ES-I3 (cell line): ENCODE measurements around the gene EML6.

Experiments used
- H3K36me3 ChIP-seq: 2 replicates; pipeline ENCODE4 v1.6.1; 2013; ENCODE audit warnings: mild to moderate bottlenecking, low read length, control low read depth, moderate library complexity; ENCODE audit not compliant: insufficient read depth
- H3K4me1 ChIP-seq: 2 replicates; pipeline ENCODE4 v1.6.1; 2013; ENCODE audit warnings: mild to moderate bottlenecking, control low read depth, low read length; ENCODE audit not compliant: insufficient read depth
- H3K9ac ChIP-seq: 2 replicates; pipeline ENCODE4 v1.6.1; 2013; ENCODE audit warnings: low read depth, mild to moderate bottlenecking, low read length, moderate library complexity
- H3K9me3 ChIP-seq: 2 replicates; pipeline ENCODE4 v1.6.1; 2013; ENCODE audit warnings: mild to moderate bottlenecking, low read length, moderate library complexity; ENCODE audit not compliant: control insufficient read depth, insufficient read depth

The EML6 gene

GRCh38 chr2:54845094-54845493, 121.6 kb downstream of the EML6 start:
- no peaks in the 10 kb centered on the region for H3K36me3 ChIP-seq
- H3K4me1 ChIP-seq: no peaks in the 10 kb centered on the region
- H3K9me3 ChIP-seq: no peaks in the 10 kb centered on the region
- H3K9ac ChIP-seq: no peak overlapping the region

- H3K9ac ChIP-seq: no peak overlapping the region
- H3K4me1 ChIP-seq: no peaks in the 10 kb centered on the region
- H3K36me3 ChIP-seq: no peaks in the 10 kb centered on the region
- no peaks in the 10 kb centered on the region for H3K9me3 ChIP-seq
Observed at GRCh38 chr2:54845514-54845913, 122.1 kb downstream of the EML6 start.

GRCh38 chr2:54850171-54851122, 127.0 kb downstream of the EML6 start:
- no peaks in the 10 kb centered on the region for H3K9me3 ChIP-seq
- no peak overlapping the region for H3K9ac ChIP-seq
- no peaks in the 10 kb centered on the region for H3K36me3 ChIP-seq
- no peaks in the 10 kb centered on the region for H3K4me1 ChIP-seq

GRCh38 chr2:54853616-54854310, 130.3 kb downstream of the EML6 start:
- H3K9me3 ChIP-seq: no peaks in the 10 kb centered on the region
- H3K4me1 ChIP-seq: no peaks in the 10 kb centered on the region
- no peaks in the 10 kb centered on the region for H3K36me3 ChIP-seq
- no peak overlapping the region for H3K9ac ChIP-seq

- Histone ChIP-seq H3K4me1 (no peaks in the 10 kb centered on the region), H3K9me3 (no peaks in the 10 kb centered on the region), H3K9ac (no peak overlapping the region), H3K36me3 (no peaks in the 10 kb centered on the region)
Observed at GRCh38 chr2:54855434-54855833, 132.0 kb downstream of the EML6 start.

- H3K9me3 ChIP-seq: no peaks in the 10 kb centered on the region
- no peak overlapping the region for H3K9ac ChIP-seq
- H3K36me3 ChIP-seq: no peaks in the 10 kb centered on the region
- H3K4me1 ChIP-seq: no peaks in the 10 kb centered on the region
Observed at GRCh38 chr2:54858021-54858681, 134.7 kb downstream of the EML6 start.

- Histone ChIP-seq H3K4me1 (no peaks in the 10 kb centered on the region), H3K36me3 (no peaks in the 10 kb centered on the region), H3K9ac (no peak overlapping the region), H3K9me3 (no peaks in the 10 kb centered on the region)
Observed at GRCh38 chr2:54859416-54859815, 136.0 kb downstream of the EML6 start.

- Histone ChIP-seq H3K4me1 (no peaks in the 10 kb centered on the region), H3K9ac (no peak overlapping the region), H3K36me3 (no peaks in the 10 kb centered on the region), H3K9me3 (no peaks in the 10 kb centered on the region)
Observed at GRCh38 chr2:54859997-54860701, 136.7 kb downstream of the EML6 start.

- no peak overlapping the region for H3K9ac ChIP-seq
- H3K4me1 ChIP-seq: no peaks in the 10 kb centered on the region
- H3K36me3 ChIP-seq: no peaks in the 10 kb centered on the region
- no peaks in the 10 kb centered on the region for H3K9me3 ChIP-seq
Observed at GRCh38 chr2:54862229-54862628, 138.8 kb downstream of the EML6 start.

- Histone ChIP-seq H3K36me3 (no peaks in the 10 kb centered on the region), H3K9ac (no peak overlapping the region), H3K4me1 (no peaks in the 10 kb centered on the region), H3K9me3 (no peaks in the 10 kb centered on the region)
Observed at GRCh38 chr2:54862742-54863141, 139.3 kb downstream of the EML6 start.

- Histone ChIP-seq H3K36me3 (no peaks in the 10 kb centered on the region), H3K9ac (no peak overlapping the region), H3K9me3 (no peaks in the 10 kb centered on the region), H3K4me1 (no peaks in the 10 kb centered on the region)
Observed at GRCh38 chr2:54863660-54864059, 140.2 kb downstream of the EML6 start.

GRCh38 chr2:54864096-54864495, 140.6 kb downstream of the EML6 start:
- Histone ChIP-seq H3K9me3 (no peaks in the 10 kb centered on the region), H3K9ac (no peak overlapping the region), H3K36me3 (no peaks in the 10 kb centered on the region), H3K4me1 (no peaks in the 10 kb centered on the region)

GRCh38 chr2:54864727-54865126, 141.3 kb downstream of the EML6 start:
- Histone ChIP-seq H3K9ac (no peak overlapping the region), H3K4me1 (no peaks in the 10 kb centered on the region), H3K9me3 (no peaks in the 10 kb centered on the region), H3K36me3 (no peaks in the 10 kb centered on the region)

GRCh38 chr2:54866179-54866578, 142.7 kb downstream of the EML6 start:
- no peaks in the 10 kb centered on the region for H3K36me3 ChIP-seq

More at GRCh38 chr2:54866179-54866578, 142.7 kb downstream of the EML6 start:
- H3K9me3 ChIP-seq: no peaks in the 10 kb centered on the region
- no peaks in the 10 kb centered on the region for H3K4me1 ChIP-seq
- H3K9ac ChIP-seq: no peak overlapping the region
